ENCODE measurements around the gene ST6GALNAC6. TPM values are rescaled to one million over a fixed set of nuclear protein-coding genes. Genes with fewer than 3 reads are reported as not detected.

The ST6GALNAC6 gene
- total and polyA plus RNA-seq, 12 donors: 32.8 to 52.0 (median 42.5) TPM

GRCh38 chr9:127903557-127904475 is 4.4 kb upstream of the ST6GALNAC6 start:
- intact Hi-C loops (cut with DNase I): no loop called here
- peak overlapping the region in 3 of 10 donors; percentile 15 to 46 (median 22) for H3K4me3 ChIP-seq
- peak; percentile 83 to 91 for DNase-seq
- H3K27ac ChIP-seq: peak overlapping the region; percentile 57 to 89 (median 84)
- H3K9me3 ChIP-seq: no peaks in the 10 kb centered on the region
- H3K4me1 ChIP-seq: peaks cover 25 to 65% (median 47%) of the 10 kb centered on the region in 9 donors
- H3K27me3 ChIP-seq: no peaks in the 10 kb centered on the region
- H3K36me3 ChIP-seq: peaks cover 0 to 14% (median 6%) of the 10 kb centered on the region in 9 donors
- ATAC-seq: peak; percentile 41 to 78 (median 63)
- TF ChIP-seq, protein P1, sequence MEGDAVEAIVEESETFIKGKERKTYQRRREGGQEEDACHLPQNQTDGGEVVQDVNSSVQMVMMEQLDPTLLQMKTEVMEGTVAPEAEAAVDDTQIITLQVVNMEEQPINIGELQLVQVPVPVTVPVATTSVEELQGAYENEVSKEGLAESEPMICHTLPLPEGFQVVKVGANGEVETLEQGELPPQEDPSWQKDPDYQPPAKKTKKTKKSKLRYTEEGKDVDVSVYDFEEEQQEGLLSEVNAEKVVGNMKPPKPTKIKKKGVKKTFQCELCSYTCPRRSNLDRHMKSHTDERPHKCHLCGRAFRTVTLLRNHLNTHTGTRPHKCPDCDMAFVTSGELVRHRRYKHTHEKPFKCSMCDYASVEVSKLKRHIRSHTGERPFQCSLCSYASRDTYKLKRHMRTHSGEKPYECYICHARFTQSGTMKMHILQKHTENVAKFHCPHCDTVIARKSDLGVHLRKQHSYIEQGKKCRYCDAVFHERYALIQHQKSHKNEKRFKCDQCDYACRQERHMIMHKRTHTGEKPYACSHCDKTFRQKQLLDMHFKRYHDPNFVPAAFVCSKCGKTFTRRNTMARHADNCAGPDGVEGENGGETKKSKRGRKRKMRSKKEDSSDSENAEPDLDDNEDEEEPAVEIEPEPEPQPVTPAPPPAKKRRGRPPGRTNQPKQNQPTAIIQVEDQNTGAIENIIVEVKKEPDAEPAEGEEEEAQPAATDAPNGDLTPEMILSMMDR (IDR thresholded peaks at IDR 0.05): no peak
- 40 to 49% methylated on average over 17 of the region's 17 CpGs for WGBS, 2 donors

DNA sequence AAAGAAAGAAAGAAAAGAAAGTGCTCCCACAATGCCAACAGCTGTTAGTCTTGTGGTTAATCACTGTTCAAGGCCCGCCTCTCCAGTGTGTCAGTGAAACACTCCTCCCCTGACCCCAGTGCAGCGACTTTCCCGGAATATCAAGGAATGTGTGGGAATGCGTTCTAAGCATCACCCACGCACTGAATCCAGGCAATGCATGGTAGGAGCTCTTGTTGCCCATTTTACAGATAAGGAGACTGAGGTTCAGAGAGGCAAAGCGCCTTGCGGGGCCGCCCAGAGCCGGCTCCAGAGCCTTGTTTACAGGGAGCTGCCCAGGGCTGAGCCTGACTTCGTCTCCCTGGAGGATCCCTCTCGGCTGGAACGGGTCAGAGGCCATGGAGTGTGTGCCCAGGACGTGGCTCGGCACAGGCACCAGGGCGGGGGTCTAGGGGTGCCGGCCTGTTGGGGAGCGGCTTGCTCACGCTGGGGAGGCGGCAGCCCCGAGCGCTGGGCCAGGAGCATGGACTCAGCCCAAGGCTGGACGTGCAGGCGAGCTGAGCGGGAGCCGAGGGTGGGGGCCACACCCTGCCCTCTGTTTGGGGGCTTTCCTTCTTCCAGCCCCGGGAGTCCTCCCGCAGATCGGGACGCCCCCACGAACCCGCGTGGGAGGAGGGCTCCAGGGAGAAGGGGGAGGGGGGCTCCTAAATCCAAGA is 823 bp downstream of the ST6GALNAC6 start:
- intact Hi-C loops (cut with DNase I): loop anchor here in 1 of 10 donors (2.0 kb wide), 1 partner anchor 18 kb away; the partner anchor contains the start of gene ST6GALNAC4
- peak overlapping the region; percentile 85 to 98 (median 95) for H3K27ac ChIP-seq
- WGBS, 2 donors: 12 to 18% methylated on average over 23 to 32 of the region's 32 CpGs
- H3K4me3 ChIP-seq: peak overlapping the region; percentile 88 to 100 (median 98)
- H3K4me1 ChIP-seq: peaks cover 17 to 51% (median 38%) of the 10 kb centered on the region in 9 donors
- H3K36me3 ChIP-seq: peaks cover 0 to 32% (median 27%) of the 10 kb centered on the region in 9 donors
- peak; percentile 32 to 71 (median 58) for ATAC-seq
- DNase-seq: peak; percentile 52 to 79
- TF ChIP-seq, protein P1 (IDR thresholded peaks at IDR 0.05): no peak
- H3K27me3 ChIP-seq: no peaks in the 10 kb centered on the region
- peaks cover 0 to 10% (median 0%) of the 10 kb centered on the region in 11 donors for H3K9me3 ChIP-seq

GRCh38 chr9:127897193-127897692 is 2.2 kb downstream of the ST6GALNAC6 start:
- Histone ChIP-seq H3K4me3 (peak overlapping the region in 9 of 10 donors; percentile 88 to 100 (median 98)), H3K27me3 (no peaks in the 10 kb centered on the region), H3K4me1 (peaks cover 16 to 41% (median 34%) of the 10 kb centered on the region in 9 donors), H3K27ac (peak overlapping the region; percentile 71 to 98 (median 95)), H3K36me3 (peaks cover 0 to 46% (median 40%) of the 10 kb centered on the region in 9 donors), H3K9me3 (peaks cover 0 to 21% (median 7%) of the 10 kb centered on the region in 11 donors)
- peak; percentile 85 to 87 for DNase-seq
- TF ChIP-seq, protein P1 (IDR thresholded peaks at IDR 0.05): no peak
- WGBS, 2 donors: 10 to 11% methylated on average over 19 of the region's 19 CpGs
- intact Hi-C loops (cut with DNase I): no loop called here
- ATAC-seq: peak; percentile 78 to 91 (median 88)
